ENCODE results near the gene PIGP. TPM values are rescaled to one million over a fixed set of nuclear protein-coding genes. Genes with fewer than 3 reads are reported as not detected.
"Not testable (repeated sequence)": the region's sequence is repeated elsewhere in the genome, so short reads cannot be mapped to it uniquely, and the experiment has no call there.

PIGP gene
- total and polyA plus RNA-seq, 4 donors, result 20.2 to 27.6 (median 22.4) TPM

DNA sequence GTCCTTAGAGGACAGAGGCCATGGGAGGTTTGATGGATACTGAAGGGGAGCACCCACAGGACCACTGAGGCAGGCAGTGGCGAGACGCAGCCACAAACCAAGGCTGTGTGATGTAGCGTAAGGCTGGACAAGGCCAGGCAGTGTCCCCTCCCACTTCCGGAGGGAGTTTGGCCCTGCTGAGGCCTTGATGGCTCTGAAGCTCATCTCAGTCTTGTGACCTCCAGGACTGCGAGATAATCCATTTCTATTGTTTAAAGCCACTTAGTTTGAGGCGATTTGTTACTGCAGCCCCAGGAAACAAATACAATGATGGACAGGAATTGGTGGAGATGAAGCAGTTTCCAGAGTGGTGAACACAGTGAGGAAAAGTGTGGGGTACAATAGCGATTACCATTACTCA lies 15.3 kb downstream of the PIGP start:
- Histone ChIP-seq H3K27ac (ENCODE audit: low read depth, low read length) (no peak overlapping the region), H3K27me3 (ENCODE audit: control insufficient read depth, insufficient read depth, low read length) (no peaks in the 10 kb centered on the region), H3K4me3 (ENCODE audit: low read depth, low read length) (no peak overlapping the region), H3K9me3 (ENCODE audit: control insufficient read depth, insufficient read depth, low read length) (no peaks in the 10 kb centered on the region), H3K36me3 (ENCODE audit: control insufficient read depth, insufficient read depth, low read length) (no peaks in the 10 kb centered on the region), H3K4me1 (ENCODE audit: control insufficient read depth, insufficient read depth, low read length) (peaks cover 12% of the 10 kb centered on the region)
- WGBS (ENCODE audit: insufficient coverage), result 86% methylated on average over 5 of the region's 7 CpGs
- no peak for DNase-seq (ENCODE audit: low read depth in 4 of 6, low spot score in 6 of 6)

DNA sequence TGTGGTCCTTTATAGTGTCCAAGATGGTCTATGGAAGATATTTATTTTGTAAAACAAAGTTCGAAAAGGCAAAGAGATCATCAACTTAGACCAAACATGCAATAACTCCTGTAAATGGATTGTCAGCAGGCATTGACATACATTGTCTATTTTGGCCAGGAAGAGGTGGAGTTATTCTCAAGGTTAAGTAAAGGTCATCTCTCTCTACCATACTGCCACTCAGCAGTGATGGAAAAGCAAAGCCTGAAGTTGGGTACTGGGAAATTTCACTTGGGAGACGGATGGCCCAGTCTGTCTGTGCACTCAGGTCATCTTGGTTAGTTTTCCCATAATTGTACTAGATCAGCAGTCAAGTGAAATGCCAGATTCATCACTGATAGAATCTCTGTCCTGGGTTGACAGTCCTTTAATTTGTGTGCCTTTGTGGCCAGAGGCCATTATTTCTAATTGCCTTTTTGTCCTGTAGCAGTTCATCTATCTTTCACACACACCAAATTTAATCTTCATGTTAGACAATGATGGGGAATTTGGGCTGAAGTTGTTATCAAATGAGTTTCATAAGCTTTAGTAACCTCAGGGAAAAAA lies 17.5 kb downstream of the PIGP start:
- 50% methylated on average over 1 of the region's 2 CpGs for WGBS (ENCODE audit: insufficient coverage)
- DNase-seq (ENCODE audit: low read depth in 4 of 6, low spot score in 6 of 6), result no peak
- H3K36me3 ChIP-seq (ENCODE audit: control insufficient read depth, insufficient read depth, low read length), result no peaks in the 10 kb centered on the region

GRCh38 chr21:37049741-37050140 lies 23.1 kb downstream of the PIGP start:
- WGBS (ENCODE audit: insufficient coverage), result no CpG with 5 or more reads among the region's 3 CpGs
- not testable (repeated sequence) for H3K4me3 ChIP-seq (ENCODE audit: low read depth, low read length); DNase-seq (ENCODE audit: low read depth in 4 of 6, low spot score in 6 of 6); H3K9me3 ChIP-seq (ENCODE audit: control insufficient read depth, insufficient read depth, low read length); H3K27me3 ChIP-seq (ENCODE audit: control insufficient read depth, insufficient read depth, low read length); H3K27ac ChIP-seq (ENCODE audit: low read depth, low read length); H3K36me3 ChIP-seq (ENCODE audit: control insufficient read depth, insufficient read depth, low read length); H3K4me1 ChIP-seq (ENCODE audit: control insufficient read depth, insufficient read depth, low read length)

More for the DNA sequence above, 17.5 kb downstream of the PIGP start:
- H3K27ac ChIP-seq (ENCODE audit: low read depth, low read length), result no peak overlapping the region
- no peaks in the 10 kb centered on the region for H3K9me3 ChIP-seq (ENCODE audit: control insufficient read depth, insufficient read depth, low read length)
- H3K27me3 ChIP-seq (ENCODE audit: control insufficient read depth, insufficient read depth, low read length), result no peaks in the 10 kb centered on the region
- H3K4me3 ChIP-seq (ENCODE audit: low read depth, low read length), result no peak overlapping the region
- H3K4me1 ChIP-seq (ENCODE audit: control insufficient read depth, insufficient read depth, low read length), result peaks cover 10% of the 10 kb centered on the region

- H3K36me3 ChIP-seq (ENCODE audit: control insufficient read depth, insufficient read depth, low read length), result no peaks in the 10 kb centered on the region
- H3K4me1 ChIP-seq (ENCODE audit: control insufficient read depth, insufficient read depth, low read length), result no peaks in the 10 kb centered on the region
- no peak overlapping the region for H3K4me3 ChIP-seq (ENCODE audit: low read depth, low read length)
- no peak for DNase-seq (ENCODE audit: low read depth in 4 of 6, low spot score in 6 of 6)
- WGBS (ENCODE audit: insufficient coverage), result 90% methylated on average over 3 of the region's 4 CpGs
- no peak overlapping the region for H3K27ac ChIP-seq (ENCODE audit: low read depth, low read length)
- no peaks in the 10 kb centered on the region for H3K27me3 ChIP-seq (ENCODE audit: control insufficient read depth, insufficient read depth, low read length)
- no peaks in the 10 kb centered on the region for H3K9me3 ChIP-seq (ENCODE audit: control insufficient read depth, insufficient read depth, low read length)
Measured at GRCh38 chr21:37047079-37047478, 25.8 kb downstream of the PIGP start.

DNA sequence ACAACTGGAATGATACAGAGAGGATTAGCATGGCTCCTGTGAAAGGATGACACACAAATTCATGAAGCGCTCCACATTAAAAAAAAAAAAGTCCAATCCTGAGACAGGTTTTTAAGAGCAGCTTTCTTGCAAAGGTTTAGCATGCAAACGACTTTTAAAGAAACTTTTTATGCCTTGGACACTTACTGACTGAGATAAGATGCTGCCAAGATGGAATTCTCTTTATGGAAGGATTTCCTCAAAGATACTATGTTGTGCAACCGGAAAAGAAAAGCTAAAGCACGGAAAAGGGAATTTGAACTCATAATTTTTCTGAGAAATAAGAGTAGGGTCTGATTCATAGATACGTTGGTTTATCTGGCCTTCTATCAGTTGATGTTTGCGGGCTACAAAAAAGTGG lies 27.3 kb downstream of the PIGP start:
- WGBS (ENCODE audit: insufficient coverage), result 92% methylated on average over 4 of the region's 6 CpGs
- H3K9me3 ChIP-seq (ENCODE audit: control insufficient read depth, insufficient read depth, low read length), result no peaks in the 10 kb centered on the region
- no peaks in the 10 kb centered on the region for H3K27me3 ChIP-seq (ENCODE audit: control insufficient read depth, insufficient read depth, low read length)
- H3K27ac ChIP-seq (ENCODE audit: low read depth, low read length), result no peak overlapping the region
- no peak overlapping the region for H3K4me3 ChIP-seq (ENCODE audit: low read depth, low read length)
- H3K36me3 ChIP-seq (ENCODE audit: control insufficient read depth, insufficient read depth, low read length), result no peaks in the 10 kb centered on the region
- H3K4me1 ChIP-seq (ENCODE audit: control insufficient read depth, insufficient read depth, low read length), result no peaks in the 10 kb centered on the region
- DNase-seq (ENCODE audit: low read depth in 4 of 6, low spot score in 6 of 6), result no peak

GRCh38 chr21:37045149-37045548 lies 27.7 kb downstream of the PIGP start:
- Histone ChIP-seq H3K27ac (ENCODE audit: low read depth, low read length) (no peak overlapping the region), H3K36me3 (ENCODE audit: control insufficient read depth, insufficient read depth, low read length) (no peaks in the 10 kb centered on the region), H3K9me3 (ENCODE audit: control insufficient read depth, insufficient read depth, low read length) (no peaks in the 10 kb centered on the region), H3K4me3 (ENCODE audit: low read depth, low read length) (no peak overlapping the region), H3K4me1 (ENCODE audit: control insufficient read depth, insufficient read depth, low read length) (no peaks in the 10 kb centered on the region), H3K27me3 (ENCODE audit: control insufficient read depth, insufficient read depth, low read length) (no peaks in the 10 kb centered on the region)
- WGBS (ENCODE audit: insufficient coverage), result 86% methylated on average over 6 of the region's 6 CpGs
- DNase-seq (ENCODE audit: low read depth in 4 of 6, low spot score in 6 of 6), result no peak

- H3K36me3 ChIP-seq (ENCODE audit: control insufficient read depth, insufficient read depth, low read length), result no peaks in the 10 kb centered on the region
- no peak overlapping the region for H3K4me3 ChIP-seq (ENCODE audit: low read depth, low read length)
- no peak overlapping the region for H3K27ac ChIP-seq (ENCODE audit: low read depth, low read length)
- H3K9me3 ChIP-seq (ENCODE audit: control insufficient read depth, insufficient read depth, low read length), result no peaks in the 10 kb centered on the region
- no peaks in the 10 kb centered on the region for H3K4me1 ChIP-seq (ENCODE audit: control insufficient read depth, insufficient read depth, low read length)
- 89% methylated on average over 1 of the region's 3 CpGs for WGBS (ENCODE audit: insufficient coverage)
- DNase-seq (ENCODE audit: low read depth in 4 of 6, low spot score in 6 of 6), result no peak
- no peaks in the 10 kb centered on the region for H3K27me3 ChIP-seq (ENCODE audit: control insufficient read depth, insufficient read depth, low read length)
Measured at GRCh38 chr21:37044643-37045042, 28.2 kb downstream of the PIGP start.

DNA sequence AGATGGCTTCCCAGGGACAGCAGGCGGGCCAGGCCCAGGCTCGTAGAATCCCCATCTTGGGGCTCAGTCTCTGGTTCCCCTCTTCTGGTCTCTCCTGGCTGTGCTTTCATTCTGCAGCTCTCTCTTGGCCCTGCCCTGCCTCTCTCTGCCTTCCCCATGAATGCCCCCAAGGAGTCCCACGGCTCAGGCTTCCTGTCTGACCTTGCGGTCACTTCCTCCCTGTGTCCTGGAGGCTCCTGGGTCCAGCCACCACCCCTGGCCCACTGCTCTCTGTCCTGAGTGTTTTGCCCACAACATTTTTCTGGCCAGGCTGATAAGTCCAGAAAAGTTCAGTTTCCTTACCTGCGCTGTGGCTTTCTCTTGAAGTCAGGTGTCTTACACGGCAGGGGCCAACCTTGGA lies 29.1 kb downstream of the PIGP start:
- H3K4me3 ChIP-seq (ENCODE audit: low read depth, low read length), result no peak overlapping the region
- no peaks in the 10 kb centered on the region for H3K9me3 ChIP-seq (ENCODE audit: control insufficient read depth, insufficient read depth, low read length)
- no peaks in the 10 kb centered on the region for H3K27me3 ChIP-seq (ENCODE audit: control insufficient read depth, insufficient read depth, low read length)
- WGBS (ENCODE audit: insufficient coverage), result 89% methylated on average over 6 of the region's 6 CpGs
- no peaks in the 10 kb centered on the region for H3K4me1 ChIP-seq (ENCODE audit: control insufficient read depth, insufficient read depth, low read length)
- no peak overlapping the region for H3K27ac ChIP-seq (ENCODE audit: low read depth, low read length)
- DNase-seq (ENCODE audit: low read depth in 4 of 6, low spot score in 6 of 6), result no peak
- no peaks in the 10 kb centered on the region for H3K36me3 ChIP-seq (ENCODE audit: control insufficient read depth, insufficient read depth, low read length)

GRCh38 chr21:37041706-37042271 lies 31.1 kb downstream of the PIGP start:
- H3K9me3 ChIP-seq (ENCODE audit: control insufficient read depth, insufficient read depth, low read length), result no peaks in the 10 kb centered on the region
- no peak for DNase-seq (ENCODE audit: low read depth in 4 of 6, low spot score in 6 of 6)
- 79% methylated on average over 3 of the region's 4 CpGs for WGBS (ENCODE audit: insufficient coverage)

DNA sequence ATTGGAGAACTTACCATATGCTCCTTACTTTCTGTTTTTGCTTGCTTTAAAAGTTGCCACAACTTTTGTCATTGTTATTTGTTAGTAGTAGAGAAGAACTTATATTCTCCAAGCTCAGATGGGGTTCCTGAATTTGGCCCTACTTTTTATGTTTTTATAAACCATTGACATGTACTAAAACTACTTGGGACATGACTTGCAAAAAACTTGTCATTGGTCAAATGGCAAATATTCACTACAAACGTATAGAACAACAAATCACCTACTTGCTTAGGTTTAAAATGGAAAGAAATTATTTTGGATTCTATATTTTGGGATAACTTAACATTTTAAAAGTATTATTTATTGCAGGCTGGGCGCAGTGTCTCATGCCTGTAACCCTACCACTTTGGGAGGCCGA lies 32.7 kb downstream of the PIGP start:
- Histone ChIP-seq H3K4me1 (ENCODE audit: control insufficient read depth, insufficient read depth, low read length) (no peaks in the 10 kb centered on the region), H3K27me3 (ENCODE audit: control insufficient read depth, insufficient read depth, low read length) (no peaks in the 10 kb centered on the region), H3K27ac (ENCODE audit: low read depth, low read length) (no peak overlapping the region), H3K9me3 (ENCODE audit: control insufficient read depth, insufficient read depth, low read length) (no peaks in the 10 kb centered on the region), H3K36me3 (ENCODE audit: control insufficient read depth, insufficient read depth, low read length) (no peaks in the 10 kb centered on the region), H3K4me3 (ENCODE audit: low read depth, low read length) (no peak overlapping the region)
- DNase-seq (ENCODE audit: low read depth in 4 of 6, low spot score in 6 of 6), result no peak
- no CpG with 5 or more reads among the region's 3 CpGs for WGBS (ENCODE audit: insufficient coverage)

More at GRCh38 chr21:37041706-37042271, 31.1 kb downstream of the PIGP start:
- Histone ChIP-seq H3K27me3 (ENCODE audit: control insufficient read depth, insufficient read depth, low read length) (no peaks in the 10 kb centered on the region), H3K4me1 (ENCODE audit: control insufficient read depth, insufficient read depth, low read length) (no peaks in the 10 kb centered on the region), H3K27ac (ENCODE audit: low read depth, low read length) (no peak overlapping the region), H3K36me3 (ENCODE audit: control insufficient read depth, insufficient read depth, low read length) (no peaks in the 10 kb centered on the region), H3K4me3 (ENCODE audit: low read depth, low read length) (no peak overlapping the region)
